ENCODE measurements around the gene KLRG1. TPM values are rescaled to one million over a fixed set of nuclear protein-coding genes. Genes with fewer than 3 reads are reported as not detected.
A peak's percentile ranks its signal among the peaks of the same experiment; 100 is the strongest.

Gene KLRG1
- total and polyA plus RNA-seq, 4 experiments from 2014 or later, result 51.2 to 161 (median 77.4) TPM

DNA sequence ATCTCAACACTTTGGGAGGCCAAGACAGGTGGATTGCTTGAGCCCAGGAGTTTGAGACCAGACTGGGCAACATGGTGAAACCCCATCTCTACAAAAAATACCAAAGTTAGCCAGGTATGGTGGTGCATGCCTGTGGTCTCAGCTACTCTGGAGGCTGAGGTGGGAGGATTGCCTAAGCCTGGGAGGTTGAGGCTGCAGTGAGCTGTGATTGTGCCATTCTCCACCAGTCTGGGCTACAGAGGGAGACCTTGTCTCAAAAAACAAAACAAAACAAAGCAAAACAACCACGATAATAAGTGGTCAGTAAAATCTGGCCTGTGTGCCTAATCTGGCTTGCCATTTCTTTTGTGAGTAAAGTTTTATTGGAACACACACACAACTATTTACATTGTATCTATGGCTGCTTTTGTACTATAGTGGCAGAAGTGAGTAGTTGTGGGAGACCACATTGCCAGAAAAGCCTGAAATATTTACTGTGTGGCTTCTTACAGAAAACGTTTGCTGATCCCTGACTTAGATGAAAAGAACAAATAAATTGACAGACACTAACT, 19.4 kb upstream of the KLRG1 start:
- intact Hi-C loops (cut with micrococcal nuclease), result no loop called here
- Histone ChIP-seq H3K27me3 (ENCODE audit: insufficient read depth, low read length) (no peaks in the 10 kb centered on the region), H3K36me3 (ENCODE audit: insufficient read depth, low read length) (no peaks in the 10 kb centered on the region), H3K9me3 (ENCODE audit: control insufficient read depth in 1 of 2, low read length in 2 of 2) (peaks cover 5 to 12% of the 10 kb centered on the region in 2 donors), H3K4me3 (ENCODE audit: low read length in 2 of 2) (no peak overlapping the region), H3K4me1 (ENCODE audit: insufficient read depth, low read length) (peaks cover 13% of the 10 kb centered on the region), H3K27ac (ENCODE audit: low read depth, low read length) (no peak overlapping the region)
- DNase-seq, result no peak
- peaks cover 8 to 12% (median 10%) of the 10 kb centered on the region in 4 donors for H3K4me1 Mint-ChIP-seq
- peak overlapping the region in 5 of 7 donors; percentile 10 to 70 (median 50) for H3K27ac Mint-ChIP-seq
- no peaks in the 10 kb centered on the region for H3K27me3 Mint-ChIP-seq
- peaks cover 20 to 23% of the 10 kb centered on the region in 2 donors for H3K36me3 Mint-ChIP-seq
- ChIA-PET CTCF (ENCODE audit: partially characterized antibody) (interaction anchor here (0.9 to 1.3 kb wide), 3 partner anchors 8 to 69 kb away, joined by 3 read pairs; no protein-coding TSS in a partner anchor), POLR2A (ENCODE audit: partially characterized antibody) (interaction anchor here (0.7 to 2.5 kb wide), 5 partner anchors 10 to 55 kb away, joined by 3 to 9 read pairs (median 3); partner anchors contain the start of gene M6PR)
- H3K9me3 Mint-ChIP-seq, result peaks cover 0 to 49% (median 29%) of the 10 kb centered on the region in 8 donors
- H3K4me3 Mint-ChIP-seq, result no peak overlapping the region

DNA sequence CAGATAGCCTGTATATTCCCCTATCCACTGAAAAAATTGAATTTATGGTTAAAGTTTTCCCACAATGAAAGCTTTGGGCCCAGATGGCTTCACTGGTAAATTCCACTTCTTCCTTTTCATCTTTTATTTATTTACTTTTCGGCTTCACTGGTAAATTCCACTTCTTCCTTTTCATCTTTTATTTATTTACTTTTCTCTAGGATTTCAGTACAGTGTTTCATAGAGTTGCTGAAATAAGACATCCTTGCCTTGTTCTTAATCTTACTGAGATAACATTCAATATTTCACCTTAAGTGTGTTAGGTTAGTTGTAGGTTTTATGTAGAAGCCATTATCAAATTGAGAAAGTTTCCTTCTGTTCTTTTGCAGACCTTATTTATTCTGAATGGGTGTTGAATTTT, 18.9 kb upstream of the KLRG1 start:
- Histone ChIP-seq H3K4me1 (ENCODE audit: insufficient read depth, low read length) (peaks cover 13% of the 10 kb centered on the region), H3K27ac (ENCODE audit: low read depth, low read length) (no peak overlapping the region), H3K36me3 (ENCODE audit: insufficient read depth, low read length) (no peaks in the 10 kb centered on the region), H3K27me3 (ENCODE audit: insufficient read depth, low read length) (no peaks in the 10 kb centered on the region), H3K9me3 (ENCODE audit: control insufficient read depth in 1 of 2, low read length in 2 of 2) (peaks cover 5 to 12% of the 10 kb centered on the region in 2 donors), H3K4me3 (ENCODE audit: low read length in 2 of 2) (no peak overlapping the region)
- no peak for DNase-seq
- Mint-ChIP-seq H3K4me3 (peak overlapping the region in 1 of 8 donors; percentile 47), H3K4me1 (peaks cover 8 to 13% (median 12%) of the 10 kb centered on the region in 4 donors), H3K27ac (peak overlapping the region in 5 of 7 donors; percentile 8 to 70 (median 50)), H3K27me3 (no peaks in the 10 kb centered on the region), H3K9me3 (peaks cover 0 to 51% (median 31%) of the 10 kb centered on the region in 8 donors), H3K36me3 (peaks cover 20 to 25% of the 10 kb centered on the region in 2 donors)
- intact Hi-C loops (cut with micrococcal nuclease), result no loop called here
- ChIA-PET POLR2A (ENCODE audit: partially characterized antibody) (interaction anchor here (1.0 to 2.5 kb wide), 4 partner anchors 10 to 21 kb away, joined by 3 to 9 read pairs (median 4); partner anchors contain the start of gene M6PR), CTCF (ENCODE audit: partially characterized antibody) (interaction anchor here (1.3 kb wide), 1 partner anchor 9 kb away, joined by 3 read pairs; no protein-coding TSS in a partner anchor)

DNA sequence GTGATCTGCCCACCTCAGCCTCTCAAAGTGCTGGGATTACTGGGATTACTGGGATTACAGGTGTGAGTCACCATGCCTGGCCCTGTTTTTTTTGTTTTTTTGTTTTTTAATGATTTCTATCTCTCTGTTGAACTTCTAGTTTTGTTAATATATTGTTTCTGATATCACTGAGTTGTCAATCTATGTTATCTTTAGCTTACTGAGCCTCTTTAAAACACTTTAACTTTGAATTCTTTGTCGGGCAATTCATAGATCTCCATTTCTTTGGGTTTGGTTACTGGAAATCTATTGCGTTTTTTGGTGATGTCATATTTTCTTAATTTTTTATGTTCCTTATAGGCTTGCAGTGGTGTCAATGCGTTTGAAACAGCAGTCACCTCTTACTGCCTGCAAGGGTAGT, 9.2 kb upstream of the KLRG1 start:
- no peaks in the 10 kb centered on the region for H3K27me3 ChIP-seq (ENCODE audit: insufficient read depth, low read length)
- H3K27me3 Mint-ChIP-seq, result no peaks in the 10 kb centered on the region
- peaks cover 0 to 7% of the 10 kb centered on the region in 2 donors for H3K9me3 ChIP-seq (ENCODE audit: control insufficient read depth in 1 of 2, low read length in 2 of 2)
- H3K4me1 Mint-ChIP-seq, result peaks cover 7 to 20% (median 13%) of the 10 kb centered on the region in 4 donors
- H3K36me3 Mint-ChIP-seq, result peaks cover 23 to 43% of the 10 kb centered on the region in 2 donors
- H3K27ac ChIP-seq (ENCODE audit: low read depth, low read length), result no peak overlapping the region
- DNase-seq, result no peak
- ChIA-PET POLR2A (ENCODE audit: partially characterized antibody) (interaction anchor here (1.0 to 1.2 kb wide), 3 partner anchors 8 to 14 kb away, joined by 3 read pairs; no protein-coding TSS in a partner anchor), CTCF (ENCODE audit: partially characterized antibody) (interaction anchor here (1.0 kb wide), 1 partner anchor 9 kb away, joined by 3 read pairs; no protein-coding TSS in a partner anchor)
- intact Hi-C loops (cut with micrococcal nuclease), result no loop called here
- no peak overlapping the region for H3K4me3 Mint-ChIP-seq
- no peak overlapping the region for H3K4me3 ChIP-seq (ENCODE audit: low read length in 2 of 2)
- no peak overlapping the region for H3K27ac Mint-ChIP-seq
- no peaks in the 10 kb centered on the region for H3K4me1 ChIP-seq (ENCODE audit: insufficient read depth, low read length)
- no peaks in the 10 kb centered on the region for H3K36me3 ChIP-seq (ENCODE audit: insufficient read depth, low read length)
- H3K9me3 Mint-ChIP-seq, result peaks cover 0 to 48% (median 33%) of the 10 kb centered on the region in 8 donors

DNA sequence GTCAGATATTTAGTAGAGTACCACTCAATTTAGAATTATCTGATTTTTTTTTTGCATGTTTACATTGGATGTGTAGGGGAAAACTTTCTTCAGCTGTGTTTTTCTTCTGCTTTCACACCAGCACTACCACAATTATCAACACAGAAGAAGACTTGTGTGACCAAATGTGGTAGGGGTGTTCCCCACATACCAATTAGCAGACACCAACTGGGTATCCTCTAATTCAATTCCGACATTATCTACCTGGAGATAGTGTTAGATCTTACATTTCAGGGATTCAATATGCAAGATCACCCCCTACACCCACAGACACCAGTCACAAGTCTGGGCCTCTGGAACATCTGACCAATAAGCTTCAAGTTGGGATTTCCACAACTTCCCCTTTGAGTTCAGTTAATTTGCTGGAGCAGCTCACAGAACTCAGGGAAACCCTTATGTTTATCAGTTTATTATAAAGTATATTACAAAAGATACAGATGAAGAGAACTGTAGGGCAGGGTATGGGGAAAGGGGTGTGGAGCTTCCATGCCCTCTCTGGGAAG, 4.1 kb upstream of the KLRG1 start:
- Histone ChIP-seq H3K9me3 (ENCODE audit: control insufficient read depth in 1 of 2, low read length in 2 of 2) (peaks cover 0 to 6% of the 10 kb centered on the region in 2 donors), H3K36me3 (ENCODE audit: insufficient read depth, low read length) (no peaks in the 10 kb centered on the region), H3K27me3 (ENCODE audit: insufficient read depth, low read length) (no peaks in the 10 kb centered on the region), H3K4me1 (ENCODE audit: insufficient read depth, low read length) (peaks cover 49% of the 10 kb centered on the region), H3K27ac (ENCODE audit: low read depth, low read length) (no peak overlapping the region), H3K4me3 (ENCODE audit: low read length in 2 of 2) (no peak overlapping the region)
- Mint-ChIP-seq H3K27ac (peak overlapping the region in 5 of 7 donors; percentile 12 to 70 (median 24)), H3K27me3 (no peaks in the 10 kb centered on the region), H3K4me3 (no peak overlapping the region), H3K4me1 (peaks cover 40 to 55% (median 42%) of the 10 kb centered on the region in 4 donors), H3K36me3 (peaks cover 10 to 14% of the 10 kb centered on the region in 2 donors), H3K9me3 (peaks cover 0 to 19% (median 11%) of the 10 kb centered on the region in 8 donors)
- DNase-seq, result no peak
- intact Hi-C loops (cut with micrococcal nuclease), result no loop called here
- POLR2A ChIA-PET (ENCODE audit: partially characterized antibody), result interaction anchor here (1.4 to 3.3 kb wide), 3 partner anchors 15 to 35 kb away, joined by 3 to 14 read pairs (median 3); no protein-coding TSS in a partner anchor
- CTCF ChIA-PET (ENCODE audit: partially characterized antibody), result no interaction called here

DNA sequence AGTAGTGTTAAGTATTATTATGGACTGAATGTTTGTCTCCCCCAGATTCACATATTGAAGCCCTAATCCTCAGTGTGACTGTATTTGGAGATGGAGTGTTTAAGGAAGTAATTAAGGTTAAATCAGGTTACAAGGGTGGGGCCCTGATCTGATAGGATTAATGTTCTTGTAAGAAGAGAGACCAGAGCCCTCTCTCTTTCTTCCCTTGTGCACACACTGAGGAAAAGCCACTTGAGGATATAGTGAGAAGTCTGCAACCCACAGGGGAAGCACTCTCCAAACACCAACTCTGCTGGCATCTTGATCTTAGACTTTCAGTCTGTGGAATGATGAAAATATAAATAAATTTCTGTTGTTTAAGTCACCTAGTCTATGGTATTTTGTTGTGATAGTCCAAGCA, 2.2 kb upstream of the KLRG1 start:
- H3K4me3 Mint-ChIP-seq, result peak overlapping the region in 7 of 8 donors; percentile 62 to 90 (median 76)
- peak overlapping the region; percentile 80 to 92 (median 88) for H3K27ac Mint-ChIP-seq
- DNase-seq, result no peak
- POLR2A ChIA-PET (ENCODE audit: partially characterized antibody), result interaction anchor here (0.6 to 3.4 kb wide), 12 partner anchors 9 to 63 kb away, joined by 3 to 25 read pairs (median 6); partner anchors contain the start of gene M6PR
- no peaks in the 10 kb centered on the region for H3K36me3 ChIP-seq (ENCODE audit: insufficient read depth, low read length)
- H3K27me3 Mint-ChIP-seq, result no peaks in the 10 kb centered on the region
- peaks cover 43 to 57% (median 47%) of the 10 kb centered on the region in 4 donors for H3K4me1 Mint-ChIP-seq
- no peak overlapping the region for H3K4me3 ChIP-seq (ENCODE audit: low read length in 2 of 2)
- no peaks in the 10 kb centered on the region for H3K27me3 ChIP-seq (ENCODE audit: insufficient read depth, low read length)
- intact Hi-C loops (cut with micrococcal nuclease), result loop anchor here (1.0 kb wide), 1 partner anchor 38 kb away; no protein-coding TSS in a partner anchor
- CTCF ChIA-PET (ENCODE audit: partially characterized antibody), result interaction anchor here (1.2 to 2.9 kb wide), 4 partner anchors 34 to 62 kb away, joined by 3 to 12 read pairs (median 7); no protein-coding TSS in a partner anchor
- H3K4me1 ChIP-seq (ENCODE audit: insufficient read depth, low read length), result peaks cover 66% of the 10 kb centered on the region
- H3K36me3 Mint-ChIP-seq, result peaks cover 5 to 8% of the 10 kb centered on the region in 2 donors
- peak overlapping the region; percentile 41 for H3K27ac ChIP-seq (ENCODE audit: low read depth, low read length)
- H3K9me3 ChIP-seq (ENCODE audit: control insufficient read depth in 1 of 2, low read length in 2 of 2), result no peaks in the 10 kb centered on the region
- peaks cover 0 to 9% (median 4%) of the 10 kb centered on the region in 8 donors for H3K9me3 Mint-ChIP-seq

DNA sequence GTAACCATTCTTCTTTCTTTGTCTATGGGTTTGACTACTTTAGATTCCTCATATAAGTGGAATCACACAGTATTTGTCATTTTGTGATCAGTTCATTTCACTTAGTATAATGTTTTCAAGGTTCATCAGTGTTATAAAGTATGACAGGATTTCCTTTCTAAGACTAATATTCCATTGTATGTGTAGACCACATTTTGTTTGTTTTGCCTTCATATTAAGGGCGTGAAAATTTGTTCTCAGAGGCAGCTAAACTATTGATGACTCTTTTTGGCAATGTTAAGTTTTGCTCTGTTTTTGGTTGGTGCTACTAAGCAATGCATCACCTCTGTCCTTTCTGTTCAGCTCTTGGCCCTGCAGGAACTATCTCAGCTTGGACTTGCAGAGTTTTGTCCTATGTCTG, 1.7 kb upstream of the KLRG1 start:
- Mint-ChIP-seq H3K9me3 (peaks cover 0 to 9% (median 4%) of the 10 kb centered on the region in 8 donors), H3K36me3 (peaks cover 5 to 9% of the 10 kb centered on the region in 2 donors), H3K27me3 (no peaks in the 10 kb centered on the region), H3K4me1 (peaks cover 45 to 61% (median 50%) of the 10 kb centered on the region in 4 donors), H3K4me3 (peak overlapping the region in 7 of 8 donors; percentile 62 to 90 (median 76)), H3K27ac (peak overlapping the region; percentile 80 to 92 (median 88))
- peak in 2 of 5 donors; percentile 6 to 16 for DNase-seq
- peak overlapping the region in 1 of 2 donors; percentile 22 for H3K4me3 ChIP-seq (ENCODE audit: low read length in 2 of 2)
- ChIA-PET CTCF (ENCODE audit: partially characterized antibody) (interaction anchor here (1.2 to 2.9 kb wide), 6 partner anchors 11 to 61 kb away, joined by 3 to 12 read pairs (median 7); no protein-coding TSS in a partner anchor), POLR2A (ENCODE audit: partially characterized antibody) (interaction anchor here (0.6 to 3.4 kb wide), 16 partner anchors 8 to 62 kb away, joined by 3 to 25 read pairs (median 6); partner anchors contain the start of gene M6PR)
- H3K36me3 ChIP-seq (ENCODE audit: insufficient read depth, low read length), result no peaks in the 10 kb centered on the region
- no peaks in the 10 kb centered on the region for H3K27me3 ChIP-seq (ENCODE audit: insufficient read depth, low read length)
- H3K9me3 ChIP-seq (ENCODE audit: control insufficient read depth in 1 of 2, low read length in 2 of 2), result no peaks in the 10 kb centered on the region
- peaks cover 69% of the 10 kb centered on the region for H3K4me1 ChIP-seq (ENCODE audit: insufficient read depth, low read length)
- intact Hi-C loops (cut with micrococcal nuclease), result loop anchor here (1.0 to 2.0 kb wide), 2 partner anchors 37 to 38 kb away; no protein-coding TSS in a partner anchor
- peak overlapping the region; percentile 41 for H3K27ac ChIP-seq (ENCODE audit: low read depth, low read length)
